HG03095 (cell line): ENCODE results near the gene BCAS3.
"Not testable (repeated sequence)": the region's sequence is repeated elsewhere in the genome, so short reads cannot be mapped to it uniquely, and the experiment has no call there.

Experiments
- ATAC-seq: cut with Tn5 transposase; IDR thresholded peaks from one replicate; pipeline ENCODE4 v1.9.1; 2021; ENCODE audit warnings: moderate library complexity; ENCODE audit not compliant: unreplicated experiment

The BCAS3 gene

GRCh38 chr17:61239953-61240352 lies 562.3 kb downstream of the BCAS3 start:
- no peak for ATAC-seq

GRCh38 chr17:61240851-61241468 lies 563.3 kb downstream of the BCAS3 start:
- no peak for ATAC-seq

GRCh38 chr17:61244988-61245387 lies 567.3 kb downstream of the BCAS3 start:
- not testable (repeated sequence) for ATAC-seq

- no peak for ATAC-seq
Measured at GRCh38 chr17:61245706-61246135, 568.1 kb downstream of the BCAS3 start.

GRCh38 chr17:61247439-61247838 lies 569.8 kb downstream of the BCAS3 start:
- ATAC-seq: no peak

- no peak for ATAC-seq
Measured at GRCh38 chr17:61248399-61248798, 570.7 kb downstream of the BCAS3 start.

- no peak for ATAC-seq
Measured at GRCh38 chr17:61249649-61250299, 572.1 kb downstream of the BCAS3 start.

- ATAC-seq: no peak
Measured at GRCh38 chr17:61250335-61250890, 572.8 kb downstream of the BCAS3 start.

GRCh38 chr17:61251939-61252865 lies 574.6 kb downstream of the BCAS3 start:
- ATAC-seq: no peak

- ATAC-seq: no peak
Measured at GRCh38 chr17:61253362-61253761, 575.7 kb downstream of the BCAS3 start.

GRCh38 chr17:61253937-61254574 lies 576.4 kb downstream of the BCAS3 start:
- ATAC-seq: no peak

GRCh38 chr17:61254904-61255303 lies 577.3 kb downstream of the BCAS3 start:
- no peak for ATAC-seq

GRCh38 chr17:61255647-61256046 lies 578.0 kb downstream of the BCAS3 start:
- no peak for ATAC-seq

- no peak for ATAC-seq
Measured at GRCh38 chr17:61259360-61259759, 581.7 kb downstream of the BCAS3 start.

GRCh38 chr17:61260071-61260797 lies 582.6 kb downstream of the BCAS3 start:
- ATAC-seq: no peak

- ATAC-seq: no peak
Measured at GRCh38 chr17:61261001-61261637, 583.5 kb downstream of the BCAS3 start.

- no peak for ATAC-seq
Measured at GRCh38 chr17:61265397-61265796, 587.7 kb downstream of the BCAS3 start.

GRCh38 chr17:61267847-61268246 lies 590.2 kb downstream of the BCAS3 start:
- ATAC-seq: no peak

- ATAC-seq: no peak
Measured at GRCh38 chr17:61275395-61275794, 597.7 kb downstream of the BCAS3 start.

- no peak for ATAC-seq
Measured at GRCh38 chr17:61276806-61277205, 599.2 kb downstream of the BCAS3 start.
